SK-N-SH treated with all-trans-retinoic acid at 6 μM for 48 hours (cell line): ENCODE results near the gene SMAD3.

Experiments used
- ATAC-seq: fragments of 200-7000 bp; cut with Tn5 transposase; 3 replicates; pipeline ENCODE4 v1.9.1; 2020; ENCODE audit warnings: mild to moderate bottlenecking, moderate library complexity
- ARNTL ChIP-seq: fragments of 450-650 bp; formaldehyde crosslinking; IDR thresholded peaks from 2 replicates; pipeline ENCODE4 v1.5.0; 2020; ENCODE audit warnings: low read depth, mild to moderate bottlenecking, moderate library complexity, borderline replicate concordance
- BACH2 ChIP-seq: fragments of 250-450 bp; sonication (Bioruptor Pico); IDR thresholded peaks from 2 replicates; pipeline ENCODE4 v1.9.0; 2021; ENCODE audit warnings: mild to moderate bottlenecking, borderline replicate concordance
- CSDC2 ChIP-seq: fragments of 250-450 bp; sonication (Bioruptor Pico); IDR thresholded peaks from 2 replicates; pipeline ENCODE4 v1.5.0; 2020; ENCODE audit warnings: mild to moderate bottlenecking, moderate library complexity
- ESRRG ChIP-seq: fragments of 250-450 bp; sonication (Bioruptor Pico); IDR thresholded peaks from 2 replicates; pipeline ENCODE4 v1.6.1; 2021; ENCODE audit warnings: mild to moderate bottlenecking
- GLIS3 ChIP-seq: fragments of 250-450 bp; sonication (Bioruptor Pico); IDR thresholded peaks from 2 replicates; pipeline ENCODE4 v1.5.0; 2020; ENCODE audit warnings: mild to moderate bottlenecking, moderate library complexity
- ISL1 ChIP-seq: fragments of 250-450 bp; sonication (Bioruptor Pico); IDR thresholded peaks from 2 replicates; pipeline ENCODE4 v2.1.2; 2022; ENCODE audit warnings: mild to moderate bottlenecking, moderate library complexity
- OSR1 ChIP-seq: fragments of 250-450 bp; sonication (Bioruptor Pico); IDR thresholded peaks from 2 replicates; pipeline ENCODE4 v1.8.0; 2022; ENCODE audit warnings: moderate library complexity, mild to moderate bottlenecking, inconsistent platforms
- PPARA ChIP-seq: fragments of 250-450 bp; sonication (Bioruptor Pico); IDR thresholded peaks from 2 replicates; pipeline ENCODE4 v1.5.0; 2020; ENCODE audit warnings: mild to moderate bottlenecking, borderline replicate concordance
- RARB ChIP-seq: fragments of 250-450 bp; sonication (Bioruptor Pico); IDR thresholded peaks from 2 replicates; pipeline ENCODE4 v1.8.0; 2021; ENCODE audit warnings: mild to moderate bottlenecking, moderate library complexity
- SNAI2 ChIP-seq: fragments of 250-450 bp; sonication (Bioruptor Pico); IDR thresholded peaks from 2 replicates; pipeline ENCODE4 v1.5.0; 2020; ENCODE audit warnings: mild to moderate bottlenecking, moderate library complexity
- TCF4 ChIP-seq: fragments of 250-450 bp; sonication (Bioruptor Pico); IDR thresholded peaks from 2 replicates; pipeline ENCODE4 v1.8.0; 2021; ENCODE audit warnings: mild to moderate bottlenecking, moderate library complexity, borderline replicate concordance
- TOX ChIP-seq: fragments of 250-450 bp; sonication (Bioruptor Pico); IDR thresholded peaks from 2 replicates; pipeline ENCODE4 v1.8.0; 2021; ENCODE audit warnings: mild to moderate bottlenecking, moderate library complexity, borderline replicate concordance
- ZC3H10 ChIP-seq: fragments of 250-450 bp; sonication (Bioruptor Pico); IDR thresholded peaks from 2 replicates; pipeline ENCODE4 v1.5.1; 2021; ENCODE audit warnings: mild to moderate bottlenecking, moderate library complexity
- ZFP3 ChIP-seq: fragments of 250-450 bp; sonication (Bioruptor Pico); IDR thresholded peaks from 2 replicates; pipeline ENCODE4 v1.5.0; 2020; ENCODE audit warnings: mild to moderate bottlenecking, moderate library complexity
- ZFP30 ChIP-seq: fragments of 450-650 bp; formaldehyde crosslinking; IDR thresholded peaks from 2 replicates; pipeline ENCODE4 v1.5.0; 2022; ENCODE audit warnings: mild to moderate bottlenecking, moderate library complexity
- ZNF565 ChIP-seq: fragments of 450-650 bp; formaldehyde crosslinking; conservative IDR thresholded peaks from 2 replicates; pipeline ENCODE4 v1.5.0; 2020; ENCODE audit warnings: low read depth, mild to moderate bottlenecking, moderate library complexity
- ZNF70 ChIP-seq: fragments of 450-650 bp; formaldehyde crosslinking; IDR thresholded peaks from 2 replicates; pipeline ENCODE4 v1.5.0; 2020; ENCODE audit warnings: mild to moderate bottlenecking, moderate library complexity
- ZNF8 ChIP-seq: fragments of 450-650 bp; formaldehyde crosslinking; IDR thresholded peaks from 2 replicates; pipeline ENCODE4 v1.5.0; 2020; ENCODE audit warnings: mild to moderate bottlenecking, moderate library complexity
- TF ChIP-seq, protein P1 (sequence below): fragments of 250-450 bp; sonication (Bioruptor Pico); IDR thresholded peaks from 2 replicates; pipeline ENCODE4 v1.5.1; 2021; ENCODE audit warnings: mild to moderate bottlenecking, moderate library complexity
- TF ChIP-seq, protein P2 (sequence below): fragments of 250-450 bp; sonication (Bioruptor Pico); IDR thresholded peaks from 2 replicates; pipeline ENCODE4 v1.8.0; 2020; ENCODE audit warnings: mild to moderate bottlenecking, moderate library complexity, borderline replicate concordance
- TF ChIP-seq, protein P3 (sequence below): fragments of 250-450 bp; sonication (Bioruptor Pico); IDR thresholded peaks from 2 replicates; pipeline ENCODE4 v1.5.0; 2020; ENCODE audit warnings: mild to moderate bottlenecking, moderate library complexity
- TF ChIP-seq, protein P4 (sequence below): fragments of 250-450 bp; sonication (Bioruptor Pico); IDR thresholded peaks from 2 replicates; pipeline ENCODE4 v1.5.1; 2020; ENCODE audit warnings: low read depth, mild to moderate bottlenecking, moderate library complexity

Gene SMAD3

DNA sequence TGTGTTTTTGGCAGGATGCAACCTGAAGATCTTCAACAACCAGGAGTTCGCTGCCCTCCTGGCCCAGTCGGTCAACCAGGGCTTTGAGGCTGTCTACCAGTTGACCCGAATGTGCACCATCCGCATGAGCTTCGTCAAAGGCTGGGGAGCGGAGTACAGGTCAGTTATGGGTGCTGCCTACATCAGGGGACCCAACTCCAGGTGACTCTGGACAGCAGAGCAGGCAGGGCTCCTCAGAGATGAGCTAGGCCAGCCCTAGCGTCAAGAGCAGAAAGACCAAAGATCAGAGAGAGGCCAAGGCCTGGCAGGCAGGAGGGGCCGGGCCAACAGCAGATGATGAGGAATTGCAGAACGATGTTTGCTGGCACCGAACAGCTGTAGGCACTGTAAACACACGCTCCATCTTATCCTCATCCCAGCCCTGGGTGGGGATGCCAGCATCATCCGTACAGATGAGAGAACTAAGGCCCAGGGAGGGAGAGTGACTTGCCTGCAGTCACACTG lies 122.0 kb downstream of the SMAD3 start:
- TF ChIP-seq TOX (no peak), CSDC2 (CRISPR knock-in tag) (no peak), OSR1 (no peak), ZNF565 (CRISPR knock-in tag) (no peak), RARB (CRISPR knock-in tag) (no peak), ARNTL (CRISPR knock-in tag) (no peak), ZNF8 (CRISPR knock-in tag) (no peak), PPARA (CRISPR knock-in tag) (no peak)
- TF ChIP-seq, protein P1, sequence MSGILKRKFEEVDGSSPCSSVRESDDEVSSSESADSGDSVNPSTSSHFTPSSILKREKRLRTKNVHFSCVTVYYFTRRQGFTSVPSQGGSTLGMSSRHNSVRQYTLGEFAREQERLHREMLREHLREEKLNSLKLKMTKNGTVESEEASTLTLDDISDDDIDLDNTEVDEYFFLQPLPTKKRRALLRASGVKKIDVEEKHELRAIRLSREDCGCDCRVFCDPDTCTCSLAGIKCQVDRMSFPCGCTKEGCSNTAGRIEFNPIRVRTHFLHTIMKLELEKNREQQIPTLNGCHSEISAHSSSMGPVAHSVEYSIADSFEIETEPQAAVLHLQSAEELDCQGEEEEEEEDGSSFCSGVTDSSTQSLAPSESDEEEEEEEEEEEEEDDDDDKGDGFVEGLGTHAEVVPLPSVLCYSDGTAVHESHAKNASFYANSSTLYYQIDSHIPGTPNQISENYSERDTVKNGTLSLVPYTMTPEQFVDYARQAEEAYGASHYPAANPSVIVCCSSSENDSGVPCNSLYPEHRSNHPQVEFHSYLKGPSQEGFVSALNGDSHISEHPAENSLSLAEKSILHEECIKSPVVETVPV (CRISPR knock-in tag), result no peak
- TF ChIP-seq, protein P2, sequence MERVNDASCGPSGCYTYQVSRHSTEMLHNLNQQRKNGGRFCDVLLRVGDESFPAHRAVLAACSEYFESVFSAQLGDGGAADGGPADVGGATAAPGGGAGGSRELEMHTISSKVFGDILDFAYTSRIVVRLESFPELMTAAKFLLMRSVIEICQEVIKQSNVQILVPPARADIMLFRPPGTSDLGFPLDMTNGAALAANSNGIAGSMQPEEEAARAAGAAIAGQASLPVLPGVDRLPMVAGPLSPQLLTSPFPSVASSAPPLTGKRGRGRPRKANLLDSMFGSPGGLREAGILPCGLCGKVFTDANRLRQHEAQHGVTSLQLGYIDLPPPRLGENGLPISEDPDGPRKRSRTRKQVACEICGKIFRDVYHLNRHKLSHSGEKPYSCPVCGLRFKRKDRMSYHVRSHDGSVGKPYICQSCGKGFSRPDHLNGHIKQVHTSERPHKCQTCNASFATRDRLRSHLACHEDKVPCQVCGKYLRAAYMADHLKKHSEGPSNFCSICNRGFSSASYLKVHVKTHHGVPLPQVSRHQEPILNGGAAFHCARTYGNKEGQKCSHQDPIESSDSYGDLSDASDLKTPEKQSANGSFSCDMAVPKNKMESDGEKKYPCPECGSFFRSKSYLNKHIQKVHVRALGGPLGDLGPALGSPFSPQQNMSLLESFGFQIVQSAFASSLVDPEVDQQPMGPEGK (CRISPR knock-in tag), result no peak
- TF ChIP-seq, protein P3, sequence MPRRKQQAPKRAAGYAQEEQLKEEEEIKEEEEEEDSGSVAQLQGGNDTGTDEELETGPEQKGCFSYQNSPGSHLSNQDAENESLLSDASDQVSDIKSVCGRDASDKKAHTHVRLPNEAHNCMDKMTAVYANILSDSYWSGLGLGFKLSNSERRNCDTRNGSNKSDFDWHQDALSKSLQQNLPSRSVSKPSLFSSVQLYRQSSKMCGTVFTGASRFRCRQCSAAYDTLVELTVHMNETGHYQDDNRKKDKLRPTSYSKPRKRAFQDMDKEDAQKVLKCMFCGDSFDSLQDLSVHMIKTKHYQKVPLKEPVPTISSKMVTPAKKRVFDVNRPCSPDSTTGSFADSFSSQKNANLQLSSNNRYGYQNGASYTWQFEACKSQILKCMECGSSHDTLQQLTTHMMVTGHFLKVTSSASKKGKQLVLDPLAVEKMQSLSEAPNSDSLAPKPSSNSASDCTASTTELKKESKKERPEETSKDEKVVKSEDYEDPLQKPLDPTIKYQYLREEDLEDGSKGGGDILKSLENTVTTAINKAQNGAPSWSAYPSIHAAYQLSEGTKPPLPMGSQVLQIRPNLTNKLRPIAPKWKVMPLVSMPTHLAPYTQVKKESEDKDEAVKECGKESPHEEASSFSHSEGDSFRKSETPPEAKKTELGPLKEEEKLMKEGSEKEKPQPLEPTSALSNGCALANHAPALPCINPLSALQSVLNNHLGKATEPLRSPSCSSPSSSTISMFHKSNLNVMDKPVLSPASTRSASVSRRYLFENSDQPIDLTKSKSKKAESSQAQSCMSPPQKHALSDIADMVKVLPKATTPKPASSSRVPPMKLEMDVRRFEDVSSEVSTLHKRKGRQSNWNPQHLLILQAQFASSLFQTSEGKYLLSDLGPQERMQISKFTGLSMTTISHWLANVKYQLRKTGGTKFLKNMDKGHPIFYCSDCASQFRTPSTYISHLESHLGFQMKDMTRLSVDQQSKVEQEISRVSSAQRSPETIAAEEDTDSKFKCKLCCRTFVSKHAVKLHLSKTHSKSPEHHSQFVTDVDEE, result no peak
- TF ChIP-seq, protein P4, sequence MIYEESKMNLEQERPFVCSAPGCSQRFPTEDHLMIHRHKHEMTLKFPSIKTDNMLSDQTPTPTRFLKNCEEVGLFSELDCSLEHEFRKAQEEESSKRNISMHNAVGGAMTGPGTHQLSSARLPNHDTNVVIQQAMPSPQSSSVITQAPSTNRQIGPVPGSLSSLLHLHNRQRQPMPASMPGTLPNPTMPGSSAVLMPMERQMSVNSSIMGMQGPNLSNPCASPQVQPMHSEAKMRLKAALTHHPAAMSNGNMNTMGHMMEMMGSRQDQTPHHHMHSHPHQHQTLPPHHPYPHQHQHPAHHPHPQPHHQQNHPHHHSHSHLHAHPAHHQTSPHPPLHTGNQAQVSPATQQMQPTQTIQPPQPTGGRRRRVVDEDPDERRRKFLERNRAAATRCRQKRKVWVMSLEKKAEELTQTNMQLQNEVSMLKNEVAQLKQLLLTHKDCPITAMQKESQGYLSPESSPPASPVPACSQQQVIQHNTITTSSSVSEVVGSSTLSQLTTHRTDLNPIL (CRISPR knock-in tag), result no peak
- no peak for ATAC-seq

DNA sequence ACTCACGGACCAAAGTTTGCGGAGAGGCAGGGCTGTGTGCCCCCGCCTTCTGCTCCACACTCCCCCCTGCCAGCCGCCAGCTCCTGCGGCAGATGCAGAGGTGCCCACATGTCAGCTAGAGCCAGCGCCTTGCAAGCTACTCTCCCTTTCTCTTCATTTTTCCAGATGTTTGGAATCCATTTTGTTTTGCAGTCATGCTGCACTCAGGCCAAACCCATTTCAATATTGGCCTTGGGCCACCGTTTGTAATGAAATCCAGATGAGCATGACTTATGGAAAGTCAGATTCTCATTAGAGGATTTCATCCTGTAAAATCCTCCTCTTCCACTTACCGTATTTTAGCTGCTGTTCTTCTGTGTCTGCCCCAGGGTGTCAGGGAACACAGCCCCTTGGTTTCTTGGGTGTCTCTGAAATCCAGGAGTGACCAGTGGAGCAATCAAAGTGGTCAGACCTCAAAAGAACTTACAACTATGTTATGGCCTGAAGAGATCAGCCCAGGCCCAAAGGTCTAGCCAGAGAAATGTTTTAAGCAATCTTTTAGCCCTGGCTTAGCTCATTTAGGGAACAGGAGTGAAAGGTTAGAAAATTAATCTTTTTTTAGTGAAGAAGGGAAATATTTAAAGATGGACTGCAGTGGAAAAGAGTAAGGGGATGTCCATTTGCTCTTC lies 123.3 kb downstream of the SMAD3 start:
- peak; percentile 74 for ATAC-seq
- TF ChIP-seq ZNF8 (CRISPR knock-in tag), result no peak
- TF ChIP-seq, protein P3, result peak; percentile 89; the same call in 1 of the 2 replicates
- TF ChIP-seq ESRRG (CRISPR knock-in tag), result no peak
- TF ChIP-seq SNAI2, result no peak; the same call in 1 of the 2 replicates
- peak; percentile 43; the same call in 1 of the 2 replicates for TF ChIP-seq CSDC2 (CRISPR knock-in tag)
- no peak for TF ChIP-seq ZC3H10
- no peak; the same call in 1 of the 2 replicates for TF ChIP-seq BACH2 (CRISPR knock-in tag)
- no peak for TF ChIP-seq ARNTL (CRISPR knock-in tag)
- TF ChIP-seq, protein P1 (CRISPR knock-in tag), result no peak
- TF ChIP-seq ZFP3, result peak; percentile 74; the same call in 1 of the 2 replicates
- TF ChIP-seq TOX, result no peak; the same call in 1 of the 2 replicates
- TF ChIP-seq, protein P2 (CRISPR knock-in tag), result no peak
- TF ChIP-seq ISL1 (CRISPR knock-in tag), result 0 out of 2 replicates have a peak, but pooled peaks have one; percentile 16
- TF ChIP-seq ZNF565 (CRISPR knock-in tag), result no peak; the same call in 1 of the 2 replicates
- no peak for TF ChIP-seq ZNF70 (CRISPR knock-in tag)
- TF ChIP-seq ZFP30 (CRISPR knock-in tag), result no peak
- TF ChIP-seq, protein P4 (CRISPR knock-in tag), result no peak
- no peak for TF ChIP-seq OSR1
- TF ChIP-seq GLIS3 (CRISPR knock-in tag), result no peak
- peak; percentile 92; the same call in 1 of the 2 replicates for TF ChIP-seq TCF4 (CRISPR knock-in tag)
- TF ChIP-seq PPARA (CRISPR knock-in tag), result no peak
- no peak for TF ChIP-seq RARB (CRISPR knock-in tag)
